Spleen (tissue), 11 donors: ENCODE results near the gene CEP350. TPM values are rescaled to one million over a fixed set of nuclear protein-coding genes. Genes with fewer than 3 reads are reported as not detected.
A peak's percentile ranks its signal among the peaks of the same experiment; 100 is the strongest.

Source experiments
- DNase-seq: peaks from one replicate; pipeline ENCODE4 v3.0.0-alpha.2; 2020
- H3K27ac ChIP-seq, 8 donors: fragments of 200-600 bp; sonication (generic) in 7 of 8; 1 replicate in 4 of 8; 2 replicates in 4 of 8; pipeline versions ENCODE4 v1.5.0 to v1.8.0; 2016 to 2021; ENCODE audit warnings: inconsistent platforms in 4 of 8, mild to moderate bottlenecking in 4 of 8, moderate library complexity in 1 of 8
- H3K27me3 ChIP-seq, 7 donors: fragments of 200-600 bp; sonication (generic) in 6 of 7; replicated peaks in 1 of 7; 1 replicate in 4 of 7; 2 replicates in 3 of 7; pipeline versions ENCODE4 v1.5.0 to v1.8.0; 2016 to 2021; ENCODE audit warnings: inconsistent platforms in 3 of 7, mild to moderate bottlenecking in 1 of 7
- H3K36me3 ChIP-seq, 6 donors: fragments of 200-600 bp; sonication (generic) in 5 of 6; 1 replicate in 4 of 6; 2 replicates in 2 of 6; pipeline versions ENCODE4 v1.5.0 to v1.8.0; 2016 to 2021; ENCODE audit warnings: inconsistent platforms in 2 of 6
- H3K4me1 ChIP-seq, 6 donors: fragments of 200-600 bp; sonication (generic) in 5 of 6; 1 replicate in 3 of 6; 2 replicates in 3 of 6; pipeline versions ENCODE4 v1.5.0 to v1.8.0; 2016 to 2021; ENCODE audit warnings: inconsistent platforms in 3 of 6
- H3K4me3 ChIP-seq, 8 donors: fragments of 200-600 bp; sonication (generic) in 7 of 8; 1 replicate in 4 of 8; 2 replicates in 4 of 8; pipeline versions ENCODE4 v1.5.0 to v1.8.0; 2016 to 2021; ENCODE audit warnings: inconsistent platforms in 4 of 8, mild to moderate bottlenecking in 4 of 8, moderate library complexity in 2 of 8
- H3K9me3 ChIP-seq, 8 donors: fragments of 200-600 bp; sonication (generic) in 7 of 8; 1 replicate in 4 of 8; 2 replicates in 4 of 8; pipeline versions ENCODE4 v1.5.0 to v1.8.0; 2016 to 2021; ENCODE audit warnings: inconsistent platforms in 4 of 8
- POLR2A ChIP-seq, 3 donors: fragments of 450-650 bp; IDR thresholded peaks; one replicate each; pipeline ENCODE4 v1.5.1; 2017; ENCODE audit warnings: antibody characterized with exemption in 3 of 3, mild to moderate bottlenecking in 1 of 3
- POLR2AphosphoS5 ChIP-seq, 3 donors: sonication (generic); formaldehyde crosslinking; IDR thresholded peaks; one replicate each; pipeline ENCODE4 v1.5.1; 2017; ENCODE audit warnings: antibody characterized with exemption in 3 of 3
- WGBS, 5 donors: extraction: QIAGEN DNeasy Blood & Tissue Kit in 3 of 5; methylation state at CpG; one replicate each; pipeline versions ENCODE4 v1.1.5 to v1.1.7; 2013 to 2018; 5-methylcytosine and 5-hydroxymethylcytosine counted together
- intact Hi-C: fragments of 100-400 bp; cut with DNase I; formaldehyde crosslinking; loops from one replicate; pipeline ENCODE4 v1.15.0; 2023; ENCODE audit warnings: low total_unique reads
- polyA plus RNA-seq, 3 donors: library from polyadenylated mRNA; stranded (reverse); fragments of 200-250 nt; gene quantifications; one replicate each; pipeline ENCODE4 v1.2.1, GENCODE V29; 2013
- total RNA-seq, 7 donors: library from RNA; depleted of rRNA in 3 of 7; stranded (reverse); fragments of >200 nt in 3 of 7; fragmentation: NEBNext Ultra II Directional in 4 of 7; extraction: Animal tissue kit (Norgen Biotek cat#: 25700) in 4 of 7; gene quantifications; one replicate each; pipeline versions ENCODE4 v1.1.0 to v1.2.1, GENCODE V29; 2016 to 2021
- TF ChIP-seq, protein P1 (sequence below), 11 experiments: fragments of 200-600 bp in 7 of 11; fragments of 450-650 bp in 4 of 11; sonication (generic) in 4 of 11; IDR thresholded peaks in 8 of 11; conservative IDR thresholded peaks in 3 of 11; 1 replicate in 7 of 11; 2 replicates in 4 of 11; pipeline versions ENCODE4 v1.4.0 to v1.8.0; 2016 to 2021; ENCODE audit warnings: antibody characterized with exemption in 11 of 11, inconsistent platforms in 4 of 11, mild to moderate bottlenecking in 1 of 11
- donor health status: healthy with polysubstance abuse.
- donor health status: DM: no; HTN: no; CAD: no; lungs with moderate emphysema.
- donor health status: DM: no; HTN: no; CAD: no.
- donor health status: Bipolar disorder and iron deficiency.
- donor health status: healthy.
- donor health status: DM: no; HTN: no; CAD: no.
- donor health status: DM: yes; HTN: yes; CAD: no.

CEP350 gene
- total and polyA plus RNA-seq, 10 donors = 3.5 to 89.2 (median 66.0) TPM

DNA sequence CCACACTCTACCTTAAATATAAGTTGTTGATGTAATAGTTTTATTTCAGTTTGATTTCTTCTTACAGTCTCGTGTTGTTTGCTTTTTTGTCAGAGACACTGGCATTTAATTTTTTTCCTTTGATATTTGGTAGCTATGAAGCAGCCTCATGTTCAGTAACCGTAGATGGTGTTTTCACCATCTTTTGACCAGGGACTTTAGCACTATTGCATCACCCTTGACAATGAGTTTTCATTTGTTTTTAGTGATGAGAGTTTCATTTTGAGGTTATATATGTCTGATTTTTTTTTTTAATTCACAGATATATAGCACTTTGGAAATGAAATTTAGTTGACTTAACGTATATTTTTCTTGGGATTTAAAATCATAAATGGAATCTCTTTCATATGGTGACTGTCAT lies 36.2 kb downstream of the CEP350 start:
- no peak overlapping the region for H3K4me3 ChIP-seq
- H3K4me1 ChIP-seq = peaks cover 0 to 2% (median 0%) of the 10 kb centered on the region in 6 donors
- H3K9me3 ChIP-seq = no peaks in the 10 kb centered on the region
- no peak overlapping the region for H3K27ac ChIP-seq
- TF ChIP-seq POLR2A (IDR thresholded peaks at IDR 0.05) = no peak
- TF ChIP-seq, protein P1, sequence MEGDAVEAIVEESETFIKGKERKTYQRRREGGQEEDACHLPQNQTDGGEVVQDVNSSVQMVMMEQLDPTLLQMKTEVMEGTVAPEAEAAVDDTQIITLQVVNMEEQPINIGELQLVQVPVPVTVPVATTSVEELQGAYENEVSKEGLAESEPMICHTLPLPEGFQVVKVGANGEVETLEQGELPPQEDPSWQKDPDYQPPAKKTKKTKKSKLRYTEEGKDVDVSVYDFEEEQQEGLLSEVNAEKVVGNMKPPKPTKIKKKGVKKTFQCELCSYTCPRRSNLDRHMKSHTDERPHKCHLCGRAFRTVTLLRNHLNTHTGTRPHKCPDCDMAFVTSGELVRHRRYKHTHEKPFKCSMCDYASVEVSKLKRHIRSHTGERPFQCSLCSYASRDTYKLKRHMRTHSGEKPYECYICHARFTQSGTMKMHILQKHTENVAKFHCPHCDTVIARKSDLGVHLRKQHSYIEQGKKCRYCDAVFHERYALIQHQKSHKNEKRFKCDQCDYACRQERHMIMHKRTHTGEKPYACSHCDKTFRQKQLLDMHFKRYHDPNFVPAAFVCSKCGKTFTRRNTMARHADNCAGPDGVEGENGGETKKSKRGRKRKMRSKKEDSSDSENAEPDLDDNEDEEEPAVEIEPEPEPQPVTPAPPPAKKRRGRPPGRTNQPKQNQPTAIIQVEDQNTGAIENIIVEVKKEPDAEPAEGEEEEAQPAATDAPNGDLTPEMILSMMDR (IDR thresholded peaks at IDR 0.05 in 8 of 11, conservative IDR thresholded peaks at IDR 0.05 in 3 of 11) = no peak
- no peak for TF ChIP-seq POLR2AphosphoS5 (IDR thresholded peaks at IDR 0.05)
- WGBS, 5 donors = 92 to 96% (median 94%) methylated on average over 3 of the region's 3 CpGs
- H3K36me3 ChIP-seq = peaks cover 0 to 89% (median 21%) of the 10 kb centered on the region in 6 donors
- no peaks in the 10 kb centered on the region for H3K27me3 ChIP-seq
- intact Hi-C loops = no loop called here
- DNase-seq = no peak

DNA sequence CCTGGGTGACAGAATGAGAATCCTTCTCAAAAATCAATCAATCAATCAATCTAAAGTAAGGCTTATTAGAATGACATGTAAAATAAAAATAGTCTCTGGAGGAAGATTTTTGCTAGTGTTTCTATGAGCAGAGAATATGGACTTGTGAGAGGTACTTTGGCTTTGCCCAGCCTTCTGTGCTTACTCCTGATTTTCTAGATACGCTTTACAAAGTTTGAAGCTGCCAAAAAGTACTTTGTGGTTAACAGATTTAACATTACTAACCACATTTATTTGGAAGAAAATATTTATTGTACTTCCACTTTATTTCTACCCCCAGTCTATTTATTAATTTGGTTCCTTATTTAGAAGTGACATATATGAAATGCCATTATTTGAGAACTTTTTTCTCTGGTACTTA lies 41.0 kb downstream of the CEP350 start:
- H3K36me3 ChIP-seq = peaks cover 2 to 76% (median 22%) of the 10 kb centered on the region in 6 donors
- no peak for TF ChIP-seq POLR2AphosphoS5 (IDR thresholded peaks at IDR 0.05)
- TF ChIP-seq, protein P1 (IDR thresholded peaks at IDR 0.05 in 8 of 11, conservative IDR thresholded peaks at IDR 0.05 in 3 of 11) = no peak
- TF ChIP-seq POLR2A (IDR thresholded peaks at IDR 0.05) = no peak
- H3K4me1 ChIP-seq = peaks cover 0 to 19% (median 11%) of the 10 kb centered on the region in 6 donors
- H3K27ac ChIP-seq = no peak overlapping the region
- no peak overlapping the region for H3K4me3 ChIP-seq
- DNase-seq = no peak
- intact Hi-C loops = no loop called here
- H3K27me3 ChIP-seq = no peaks in the 10 kb centered on the region
- 75 to 88% (median 83%) methylated on average over 1 of the region's 1 CpG for WGBS, 5 donors
- H3K9me3 ChIP-seq = no peaks in the 10 kb centered on the region

DNA sequence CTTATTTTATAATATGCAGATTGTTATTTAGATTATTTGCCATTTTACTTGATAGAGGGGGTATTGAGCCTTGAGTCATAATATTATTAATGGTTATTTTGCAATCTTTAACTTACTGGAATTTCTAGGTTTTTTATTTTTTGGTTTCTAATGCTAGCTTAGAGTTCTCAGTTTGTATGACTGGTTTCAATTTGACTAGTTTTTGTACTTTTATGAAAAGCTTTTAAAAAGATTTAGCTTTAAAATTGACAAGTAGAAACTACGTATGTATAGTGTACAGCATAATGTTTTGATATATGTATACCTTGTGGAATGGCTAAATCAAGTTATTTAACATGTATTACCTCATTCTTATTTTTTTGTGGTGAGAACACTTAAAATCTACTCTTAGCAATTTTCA lies 41.5 kb downstream of the CEP350 start:
- intact Hi-C loops = no loop called here
- DNase-seq = no peak
- no peak overlapping the region for H3K4me3 ChIP-seq
- H3K9me3 ChIP-seq = no peaks in the 10 kb centered on the region
- H3K4me1 ChIP-seq = peaks cover 0 to 22% (median 11%) of the 10 kb centered on the region in 6 donors
- no peak overlapping the region for H3K27ac ChIP-seq
- whole genome bisulfite sequencing, 5 donors = 84 to 91% (median 88%) methylated on average over 1 of the region's 1 CpG
- peaks cover 2 to 71% (median 22%) of the 10 kb centered on the region in 6 donors for H3K36me3 ChIP-seq
- H3K27me3 ChIP-seq = no peaks in the 10 kb centered on the region
- no peak for TF ChIP-seq POLR2AphosphoS5 (IDR thresholded peaks at IDR 0.05)
- TF ChIP-seq, protein P1 (IDR thresholded peaks at IDR 0.05 in 8 of 11, conservative IDR thresholded peaks at IDR 0.05 in 3 of 11) = no peak
- no peak for TF ChIP-seq POLR2A (IDR thresholded peaks at IDR 0.05)

DNA sequence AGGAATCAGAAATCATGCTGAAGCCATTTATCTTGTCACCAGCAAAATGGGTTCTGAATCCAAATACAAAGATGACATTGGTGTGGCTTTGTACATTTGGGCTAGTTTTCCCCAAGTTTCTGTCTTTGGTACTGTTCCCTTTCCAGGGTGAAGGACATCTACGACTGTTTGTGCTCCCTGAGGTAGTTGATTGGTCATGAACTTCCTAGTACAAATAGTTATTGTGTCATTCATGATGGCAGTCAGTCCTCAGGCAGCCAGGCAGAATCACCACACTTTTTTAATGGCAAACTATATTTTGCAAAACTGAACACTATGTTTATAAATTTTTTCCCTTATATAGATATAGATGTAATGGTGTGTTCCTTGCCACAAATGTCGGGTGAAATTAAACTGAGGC lies 46.0 kb downstream of the CEP350 start:
- TF ChIP-seq POLR2AphosphoS5 (IDR thresholded peaks at IDR 0.05) (no peak), POLR2A (IDR thresholded peaks at IDR 0.05) (no peak)
- TF ChIP-seq, protein P1 (IDR thresholded peaks at IDR 0.05 in 8 of 11, conservative IDR thresholded peaks at IDR 0.05 in 3 of 11) = no peak
- no peak overlapping the region for H3K4me3 ChIP-seq
- intact Hi-C loops = no loop called here
- H3K27me3 ChIP-seq = no peaks in the 10 kb centered on the region
- peaks cover 0 to 37% (median 14%) of the 10 kb centered on the region in 6 donors for H3K4me1 ChIP-seq
- DNase-seq = no peak
- peaks cover 2 to 61% (median 14%) of the 10 kb centered on the region in 6 donors for H3K36me3 ChIP-seq
- 67 to 86% (median 83%) methylated on average over 2 of the region's 2 CpGs for WGBS, 5 donors
- peak overlapping the region in 3 of 8 donors; percentile 21 to 63 (median 28) for H3K27ac ChIP-seq
- no peaks in the 10 kb centered on the region for H3K9me3 ChIP-seq
